Measurements from ENCODE around the gene RBM17. TPM values are rescaled to one million over a fixed set of nuclear protein-coding genes. Genes with fewer than 3 reads are reported as not detected.

The RBM17 gene
- total RNA-seq, 1 donor from 2014 or later, result 80.1 TPM

DNA sequence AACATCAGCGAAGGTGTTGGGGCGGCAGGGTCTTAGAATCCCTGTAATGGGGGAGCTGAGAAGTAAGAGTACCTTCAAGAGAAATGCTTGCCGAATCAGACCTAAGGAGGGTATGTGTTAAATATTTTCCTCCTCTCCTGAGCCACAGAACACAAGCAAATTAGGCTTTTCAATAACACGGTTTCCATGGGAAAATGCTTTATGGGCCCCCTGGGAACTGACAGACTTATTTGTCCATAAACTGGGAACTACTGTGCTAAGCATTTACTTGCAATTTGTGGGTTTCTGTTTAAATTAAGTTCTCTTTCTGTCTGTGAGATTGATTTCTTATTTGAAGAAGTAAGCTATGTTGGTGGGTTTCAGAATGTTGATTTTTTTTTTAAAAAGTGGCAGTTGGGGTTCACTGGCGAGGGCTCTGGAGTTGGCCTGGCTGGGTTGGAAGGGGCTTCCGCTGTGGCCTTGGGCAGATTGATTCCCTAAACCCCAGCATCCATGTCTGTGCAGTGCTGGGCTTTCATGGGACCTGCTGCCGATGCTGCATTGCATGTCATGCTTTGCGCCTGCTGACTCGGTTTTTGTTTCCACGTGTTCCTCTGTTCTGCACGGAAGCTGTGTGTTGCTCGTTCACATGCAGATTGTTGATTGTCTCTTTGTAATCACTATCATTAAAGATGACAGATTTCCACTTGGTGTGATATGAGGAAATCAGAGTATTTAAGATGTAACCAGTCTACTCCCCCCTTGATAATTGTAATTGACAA lies 7.2 kb downstream of the RBM17 start:
- Mint-ChIP-seq H3K27ac (ENCODE audit: unreplicated experiment) (no peak overlapping the region), H3K4me1 (ENCODE audit: unreplicated experiment) (peaks cover 27% of the 10 kb centered on the region), H3K27me3 (ENCODE audit: unreplicated experiment) (no peaks in the 10 kb centered on the region), H3K36me3 (ENCODE audit: unreplicated experiment) (peaks cover 28% of the 10 kb centered on the region), H3K4me3 (ENCODE audit: unreplicated experiment) (no peak overlapping the region), H3K9me3 (ENCODE audit: unreplicated experiment) (no peaks in the 10 kb centered on the region)
- TF ChIP-seq, protein P1, sequence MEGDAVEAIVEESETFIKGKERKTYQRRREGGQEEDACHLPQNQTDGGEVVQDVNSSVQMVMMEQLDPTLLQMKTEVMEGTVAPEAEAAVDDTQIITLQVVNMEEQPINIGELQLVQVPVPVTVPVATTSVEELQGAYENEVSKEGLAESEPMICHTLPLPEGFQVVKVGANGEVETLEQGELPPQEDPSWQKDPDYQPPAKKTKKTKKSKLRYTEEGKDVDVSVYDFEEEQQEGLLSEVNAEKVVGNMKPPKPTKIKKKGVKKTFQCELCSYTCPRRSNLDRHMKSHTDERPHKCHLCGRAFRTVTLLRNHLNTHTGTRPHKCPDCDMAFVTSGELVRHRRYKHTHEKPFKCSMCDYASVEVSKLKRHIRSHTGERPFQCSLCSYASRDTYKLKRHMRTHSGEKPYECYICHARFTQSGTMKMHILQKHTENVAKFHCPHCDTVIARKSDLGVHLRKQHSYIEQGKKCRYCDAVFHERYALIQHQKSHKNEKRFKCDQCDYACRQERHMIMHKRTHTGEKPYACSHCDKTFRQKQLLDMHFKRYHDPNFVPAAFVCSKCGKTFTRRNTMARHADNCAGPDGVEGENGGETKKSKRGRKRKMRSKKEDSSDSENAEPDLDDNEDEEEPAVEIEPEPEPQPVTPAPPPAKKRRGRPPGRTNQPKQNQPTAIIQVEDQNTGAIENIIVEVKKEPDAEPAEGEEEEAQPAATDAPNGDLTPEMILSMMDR (IDR thresholded peaks at IDR 0.05), result no peak
- DNase-seq (ENCODE audit: extremely low spot score, unreplicated experiment), result no peak

DNA sequence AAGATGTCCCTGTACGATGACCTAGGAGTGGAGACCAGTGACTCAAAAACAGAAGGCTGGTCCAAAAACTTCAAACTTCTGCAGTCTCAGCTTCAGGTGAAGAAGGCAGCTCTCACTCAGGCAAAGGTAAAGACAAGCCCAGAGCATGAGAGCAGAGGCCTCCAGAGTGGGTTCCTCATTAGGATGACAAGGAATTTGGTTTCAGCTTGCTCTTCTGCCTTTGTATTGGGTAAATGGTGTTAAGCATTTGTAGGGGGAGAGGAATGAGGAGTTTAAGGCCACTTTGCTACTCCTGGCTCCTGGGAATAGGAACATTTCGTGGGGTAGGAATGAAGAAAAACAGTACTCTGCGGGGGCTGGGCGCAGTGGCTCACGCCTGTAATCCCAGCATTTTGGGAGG lies 8.2 kb downstream of the RBM17 start:
- DNase-seq (ENCODE audit: extremely low spot score, unreplicated experiment), result no peak
- no peak overlapping the region for H3K4me3 Mint-ChIP-seq (ENCODE audit: unreplicated experiment)
- H3K27ac Mint-ChIP-seq (ENCODE audit: unreplicated experiment), result no peak overlapping the region
- H3K9me3 Mint-ChIP-seq (ENCODE audit: unreplicated experiment), result no peaks in the 10 kb centered on the region
- TF ChIP-seq, protein P1 (IDR thresholded peaks at IDR 0.05), result no peak
- H3K36me3 Mint-ChIP-seq (ENCODE audit: unreplicated experiment), result peaks cover 34% of the 10 kb centered on the region
- H3K4me1 Mint-ChIP-seq (ENCODE audit: unreplicated experiment), result peaks cover 18% of the 10 kb centered on the region
- H3K27me3 Mint-ChIP-seq (ENCODE audit: unreplicated experiment), result no peaks in the 10 kb centered on the region

DNA sequence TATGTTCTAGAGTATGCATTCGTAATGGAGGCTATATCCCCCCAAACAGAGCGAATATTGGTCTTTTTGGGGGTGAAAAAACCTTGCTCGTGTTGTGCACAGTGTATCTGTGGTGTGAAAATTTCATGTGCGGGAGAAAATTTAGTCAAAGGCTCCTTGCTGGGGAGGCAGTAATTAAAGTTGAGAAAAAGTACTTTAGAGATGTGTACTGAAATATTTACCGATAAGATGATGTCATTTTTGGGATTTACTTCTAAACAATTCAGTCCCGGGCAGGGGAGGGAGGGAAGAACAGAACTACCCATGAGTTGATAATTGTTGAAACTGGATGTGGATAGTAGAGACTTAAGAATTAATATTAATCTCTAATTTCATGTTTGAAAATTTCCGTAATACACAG lies 9.3 kb downstream of the RBM17 start:
- H3K27me3 Mint-ChIP-seq (ENCODE audit: unreplicated experiment), result no peaks in the 10 kb centered on the region
- peaks cover 12% of the 10 kb centered on the region for H3K4me1 Mint-ChIP-seq (ENCODE audit: unreplicated experiment)
- no peak overlapping the region for H3K4me3 Mint-ChIP-seq (ENCODE audit: unreplicated experiment)
- peaks cover 34% of the 10 kb centered on the region for H3K36me3 Mint-ChIP-seq (ENCODE audit: unreplicated experiment)
- H3K9me3 Mint-ChIP-seq (ENCODE audit: unreplicated experiment), result no peaks in the 10 kb centered on the region
- no peak overlapping the region for H3K27ac Mint-ChIP-seq (ENCODE audit: unreplicated experiment)
- no peak for DNase-seq (ENCODE audit: extremely low spot score, unreplicated experiment)
- TF ChIP-seq, protein P1 (IDR thresholded peaks at IDR 0.05), result no peak

DNA sequence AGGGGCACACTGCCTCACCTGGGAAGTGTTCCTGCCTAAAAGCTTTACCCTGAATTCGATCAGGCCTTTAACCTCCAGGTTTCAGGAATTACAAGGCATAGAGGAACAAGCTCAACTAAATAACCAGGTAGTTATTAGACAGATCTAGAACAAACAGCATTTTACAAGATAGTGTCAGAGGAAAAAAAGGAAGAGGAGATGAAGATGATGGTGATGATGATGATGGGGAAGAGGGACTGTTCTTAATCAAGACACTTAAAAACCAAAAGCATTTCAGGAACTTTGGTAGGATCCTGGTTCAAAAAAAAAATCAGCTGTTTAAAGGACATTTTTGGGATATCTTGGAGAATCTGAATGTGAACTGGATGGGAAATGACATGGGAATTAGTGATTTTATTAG lies 11.5 kb downstream of the RBM17 start:
- TF ChIP-seq, protein P1 (IDR thresholded peaks at IDR 0.05), result no peak
- Mint-ChIP-seq H3K9me3 (ENCODE audit: unreplicated experiment) (no peaks in the 10 kb centered on the region), H3K36me3 (ENCODE audit: unreplicated experiment) (peaks cover 36% of the 10 kb centered on the region), H3K4me1 (ENCODE audit: unreplicated experiment) (peaks cover 10% of the 10 kb centered on the region), H3K27me3 (ENCODE audit: unreplicated experiment) (no peaks in the 10 kb centered on the region), H3K4me3 (ENCODE audit: unreplicated experiment) (no peak overlapping the region), H3K27ac (ENCODE audit: unreplicated experiment) (no peak overlapping the region)
- DNase-seq (ENCODE audit: extremely low spot score, unreplicated experiment), result no peak

DNA sequence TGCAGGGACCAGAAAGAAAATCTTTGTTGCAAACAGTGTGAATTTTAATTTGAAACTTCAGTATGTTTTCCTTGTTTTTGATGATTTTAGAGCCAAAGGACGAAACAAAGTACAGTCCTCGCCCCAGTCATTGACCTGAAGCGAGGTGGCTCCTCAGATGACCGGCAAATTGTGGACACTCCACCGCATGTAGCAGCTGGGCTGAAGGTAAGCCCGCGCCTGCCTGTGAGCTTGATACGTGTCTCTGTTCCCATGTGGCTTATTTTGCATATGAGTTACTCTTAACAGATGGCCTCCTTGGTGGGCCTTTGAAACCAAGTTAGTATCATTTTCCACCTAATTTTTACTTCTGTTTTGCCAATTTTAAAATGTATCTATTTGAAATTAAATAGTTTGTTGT lies 12.3 kb downstream of the RBM17 start:
- H3K27ac Mint-ChIP-seq (ENCODE audit: unreplicated experiment), result no peak overlapping the region
- peaks cover 2% of the 10 kb centered on the region for H3K4me1 Mint-ChIP-seq (ENCODE audit: unreplicated experiment)
- no peaks in the 10 kb centered on the region for H3K9me3 Mint-ChIP-seq (ENCODE audit: unreplicated experiment)
- H3K36me3 Mint-ChIP-seq (ENCODE audit: unreplicated experiment), result peaks cover 36% of the 10 kb centered on the region
- TF ChIP-seq, protein P1 (IDR thresholded peaks at IDR 0.05), result no peak
- H3K27me3 Mint-ChIP-seq (ENCODE audit: unreplicated experiment), result no peaks in the 10 kb centered on the region
- no peak overlapping the region for H3K4me3 Mint-ChIP-seq (ENCODE audit: unreplicated experiment)
- no peak for DNase-seq (ENCODE audit: extremely low spot score, unreplicated experiment)
